BE2C (cell line): ENCODE results near the gene CACNA1A.
A peak's percentile ranks its signal among the peaks of the same experiment; 100 is the strongest.

Experiments used
- DNase-seq: peaks from one replicate; pipeline ENCODE4 v3.0.0-alpha.2; 2020
- H3K27me3 ChIP-seq: fragments of 250-450 bp; sonication (Bioruptor Pico); 2 replicates; pipeline ENCODE4 v1.5.1; 2020; ENCODE audit warnings: mild to moderate bottlenecking
- H3K36me3 ChIP-seq: fragments of 250-450 bp; sonication (Bioruptor Pico); 2 replicates; pipeline ENCODE4 v1.5.1; 2020; ENCODE audit warnings: mild to moderate bottlenecking
- H3K4me1 ChIP-seq: fragments of 250-450 bp; sonication (Bioruptor Pico); 2 replicates; pipeline ENCODE4 v1.5.1; 2020
- H3K4me3 ChIP-seq: 2 replicates; pipeline ENCODE4 v1.5.1; 2011; ENCODE audit warnings: low read depth, low read length
- H3K9me3 ChIP-seq: fragments of 250-450 bp; sonication (Bioruptor Pico); 2 replicates; pipeline ENCODE4 v1.5.1; 2020
- TF ChIP-seq, protein P1 (sequence below): IDR thresholded peaks from 2 replicates; pipeline ENCODE4 v1.5.1; 2012; ENCODE audit warnings: mild to moderate bottlenecking, low read depth, low read length

The CACNA1A gene

DNA sequence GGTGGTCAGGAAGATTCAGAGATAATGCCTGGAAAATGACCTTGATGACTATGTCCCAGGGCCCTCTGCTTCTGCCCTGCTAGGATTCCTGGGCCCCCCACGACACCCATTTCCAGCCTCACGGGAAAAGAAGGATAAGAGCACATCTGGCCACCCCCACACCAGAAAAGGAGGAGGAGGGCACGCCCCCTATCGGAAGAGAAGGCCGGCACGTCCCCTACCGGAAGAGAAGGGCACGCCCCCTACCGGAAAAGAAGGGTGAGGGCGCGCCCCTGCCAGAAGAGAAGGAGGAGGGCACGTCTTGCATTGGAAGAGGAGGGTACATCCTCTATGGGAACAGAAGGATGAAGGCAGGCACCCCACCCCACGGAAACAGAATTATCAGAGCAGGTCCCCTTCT lies 271.8 kb downstream of the CACNA1A start:
- peak; percentile 48 for DNase-seq
- Histone ChIP-seq H3K4me1 (no peaks in the 10 kb centered on the region), H3K9me3 (no peaks in the 10 kb centered on the region), H3K27me3 (no peaks in the 10 kb centered on the region), H3K4me3 (no peak overlapping the region; the same call in 1 of the 2 replicates), H3K36me3 (no peaks in the 10 kb centered on the region)
- TF ChIP-seq, protein P1, sequence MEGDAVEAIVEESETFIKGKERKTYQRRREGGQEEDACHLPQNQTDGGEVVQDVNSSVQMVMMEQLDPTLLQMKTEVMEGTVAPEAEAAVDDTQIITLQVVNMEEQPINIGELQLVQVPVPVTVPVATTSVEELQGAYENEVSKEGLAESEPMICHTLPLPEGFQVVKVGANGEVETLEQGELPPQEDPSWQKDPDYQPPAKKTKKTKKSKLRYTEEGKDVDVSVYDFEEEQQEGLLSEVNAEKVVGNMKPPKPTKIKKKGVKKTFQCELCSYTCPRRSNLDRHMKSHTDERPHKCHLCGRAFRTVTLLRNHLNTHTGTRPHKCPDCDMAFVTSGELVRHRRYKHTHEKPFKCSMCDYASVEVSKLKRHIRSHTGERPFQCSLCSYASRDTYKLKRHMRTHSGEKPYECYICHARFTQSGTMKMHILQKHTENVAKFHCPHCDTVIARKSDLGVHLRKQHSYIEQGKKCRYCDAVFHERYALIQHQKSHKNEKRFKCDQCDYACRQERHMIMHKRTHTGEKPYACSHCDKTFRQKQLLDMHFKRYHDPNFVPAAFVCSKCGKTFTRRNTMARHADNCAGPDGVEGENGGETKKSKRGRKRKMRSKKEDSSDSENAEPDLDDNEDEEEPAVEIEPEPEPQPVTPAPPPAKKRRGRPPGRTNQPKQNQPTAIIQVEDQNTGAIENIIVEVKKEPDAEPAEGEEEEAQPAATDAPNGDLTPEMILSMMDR: peak; percentile 57

DNA sequence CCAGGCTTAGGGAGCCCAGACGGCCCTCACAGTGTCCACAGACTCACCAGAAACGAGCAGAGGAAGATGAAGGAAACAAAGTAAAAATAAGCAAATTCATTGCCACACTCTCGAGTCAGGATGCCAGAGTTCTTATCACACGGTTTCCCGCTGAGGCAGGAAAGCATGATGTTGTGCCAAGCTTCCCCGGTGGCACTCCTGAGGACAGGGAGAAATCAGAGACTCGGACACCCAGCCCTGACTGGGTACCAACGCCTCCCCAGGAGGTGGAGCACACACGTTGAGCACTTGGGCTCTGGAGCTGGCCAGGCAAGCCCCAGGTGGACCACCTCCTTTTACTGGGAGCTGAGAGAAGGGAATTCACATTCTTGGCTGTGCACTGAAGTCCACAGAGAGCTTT lies 274.6 kb downstream of the CACNA1A start:
- Histone ChIP-seq H3K27me3 (peaks cover 8% of the 10 kb centered on the region), H3K4me3 (no peak overlapping the region), H3K4me1 (no peaks in the 10 kb centered on the region), H3K36me3 (no peaks in the 10 kb centered on the region), H3K9me3 (no peaks in the 10 kb centered on the region)
- TF ChIP-seq, protein P1: no peak
- DNase-seq: no peak

DNA sequence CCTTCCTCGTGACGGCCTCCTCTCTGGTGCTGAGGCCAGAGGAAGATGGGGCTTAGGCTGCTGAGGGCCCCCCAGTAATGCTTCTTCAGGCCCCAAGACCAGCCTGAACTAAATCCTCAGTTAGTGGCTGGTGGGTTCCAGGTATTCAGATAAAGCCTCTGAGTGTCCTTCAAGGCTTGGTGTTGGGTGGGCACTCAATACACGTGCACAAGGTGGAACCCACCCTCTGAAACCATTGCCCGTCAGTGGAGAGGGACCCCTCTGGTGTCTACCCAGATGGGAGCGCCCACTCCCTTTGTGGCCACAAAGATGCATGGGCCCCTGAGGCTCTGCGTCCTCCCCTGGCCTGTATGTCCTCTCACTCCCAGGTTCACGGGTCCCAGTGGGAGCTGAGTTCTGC lies 277.0 kb downstream of the CACNA1A start:
- DNase-seq: no peak
- peaks cover 17% of the 10 kb centered on the region for H3K27me3 ChIP-seq

DNA sequence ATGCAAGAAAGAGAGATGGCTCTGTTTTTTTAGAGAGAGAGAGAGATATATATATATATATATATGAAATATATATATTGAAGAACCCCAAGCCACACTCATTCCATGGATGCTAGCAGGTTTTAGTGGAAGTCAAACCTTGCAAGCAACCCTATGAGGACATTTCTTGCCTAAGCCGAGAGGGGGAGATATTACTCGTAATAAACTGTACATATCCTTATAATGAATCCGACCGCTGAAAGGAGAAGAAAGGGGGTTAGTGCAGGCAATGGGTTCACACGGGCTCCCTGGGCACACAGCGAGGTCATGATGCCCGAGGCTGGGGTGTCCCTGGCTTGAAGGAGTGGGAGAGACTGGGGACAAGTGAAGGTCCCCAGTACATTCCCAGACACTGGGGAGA lies 277.7 kb downstream of the CACNA1A start:
- Histone ChIP-seq H3K36me3 (no peaks in the 10 kb centered on the region), H3K27me3 (peaks cover 18% of the 10 kb centered on the region), H3K9me3 (no peaks in the 10 kb centered on the region), H3K4me1 (no peaks in the 10 kb centered on the region), H3K4me3 (no peak overlapping the region)
- TF ChIP-seq, protein P1: peak; percentile 35
- no peak for DNase-seq

More for the DNA sequence above, 277.0 kb downstream of the CACNA1A start:
- no peak overlapping the region for H3K4me3 ChIP-seq
- H3K9me3 ChIP-seq: no peaks in the 10 kb centered on the region
- no peaks in the 10 kb centered on the region for H3K4me1 ChIP-seq
- no peaks in the 10 kb centered on the region for H3K36me3 ChIP-seq
- TF ChIP-seq, protein P1: no peak

DNA sequence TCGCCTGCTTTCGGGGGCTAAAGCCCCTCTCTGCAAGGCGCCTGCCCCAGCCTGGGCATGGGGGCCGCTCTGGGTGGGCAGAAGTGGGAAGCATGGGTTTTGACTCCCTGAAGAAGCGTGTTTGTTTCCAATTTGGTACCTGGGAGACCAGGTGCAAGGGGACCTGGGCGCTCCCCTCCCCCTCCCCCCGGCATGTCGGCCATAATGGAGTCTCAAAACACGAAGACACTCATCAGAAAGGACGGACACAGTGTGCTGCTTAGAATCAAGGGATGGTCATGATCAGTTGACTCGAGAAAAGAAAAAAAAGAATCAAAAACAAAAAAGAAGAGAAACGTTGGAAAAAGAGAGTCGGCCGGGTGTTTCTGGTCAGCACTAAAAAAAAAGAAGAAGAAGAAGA lies 279.3 kb downstream of the CACNA1A start:
- Histone ChIP-seq H3K27me3 (peaks cover 22% of the 10 kb centered on the region), H3K4me3 (no peak overlapping the region), H3K4me1 (no peaks in the 10 kb centered on the region), H3K36me3 (no peaks in the 10 kb centered on the region), H3K9me3 (no peaks in the 10 kb centered on the region)
- DNase-seq: no peak
- TF ChIP-seq, protein P1: no peak

DNA sequence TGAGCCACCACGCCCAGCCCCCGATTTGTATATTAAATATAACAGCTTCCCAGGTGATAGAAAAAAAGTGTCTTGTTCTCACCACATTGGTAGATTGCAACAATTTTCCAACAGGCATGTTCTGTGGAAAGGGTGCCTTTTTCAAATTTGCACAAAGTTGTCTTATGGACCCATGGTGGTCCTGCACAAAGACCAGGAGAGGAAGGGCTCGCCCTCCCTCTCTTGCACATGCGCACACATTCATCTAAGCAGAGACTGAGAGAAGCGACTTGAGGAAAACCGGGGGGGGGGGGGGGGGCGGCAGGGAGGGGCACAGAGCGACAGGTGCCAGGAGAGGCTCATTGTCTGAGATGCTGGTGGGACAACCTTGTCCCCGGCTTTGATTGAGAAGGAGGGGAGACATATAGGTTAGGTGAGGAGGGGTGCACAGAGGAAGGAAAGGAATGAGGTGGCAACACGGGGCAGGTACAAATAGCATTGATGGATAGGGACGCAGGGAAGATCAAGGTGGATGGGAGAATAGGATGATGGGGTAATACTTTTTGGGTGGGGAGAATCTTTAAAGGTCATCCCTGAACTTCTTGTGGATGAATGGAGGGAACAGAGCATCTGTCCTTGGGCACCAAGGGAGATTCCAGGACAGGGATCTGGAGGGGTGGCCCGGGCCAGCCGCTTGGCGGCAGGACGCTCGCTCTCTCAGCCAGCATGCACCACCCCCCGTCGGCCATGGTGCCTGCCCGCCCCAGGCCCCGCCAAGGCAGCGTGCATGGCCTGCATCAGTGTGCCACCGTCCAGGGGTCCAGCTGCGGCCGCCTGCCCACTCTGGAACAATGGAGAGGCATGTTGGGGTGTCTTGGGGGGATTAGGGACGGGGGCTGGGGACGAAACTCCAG lies 280.1 kb downstream of the CACNA1A start:
- H3K4me1 ChIP-seq: no peaks in the 10 kb centered on the region
- no peaks in the 10 kb centered on the region for H3K36me3 ChIP-seq
- DNase-seq: no peak
- peaks cover 22% of the 10 kb centered on the region for H3K27me3 ChIP-seq
- TF ChIP-seq, protein P1: no peak
- H3K9me3 ChIP-seq: no peaks in the 10 kb centered on the region
- H3K4me3 ChIP-seq: no peak overlapping the region
